ENCODE data around the gene FREM3.
"Not testable (repeated sequence)": the region's sequence is repeated elsewhere in the genome, so short reads cannot be mapped to it uniquely, and the experiment has no call there.

Gene FREM3

DNA sequence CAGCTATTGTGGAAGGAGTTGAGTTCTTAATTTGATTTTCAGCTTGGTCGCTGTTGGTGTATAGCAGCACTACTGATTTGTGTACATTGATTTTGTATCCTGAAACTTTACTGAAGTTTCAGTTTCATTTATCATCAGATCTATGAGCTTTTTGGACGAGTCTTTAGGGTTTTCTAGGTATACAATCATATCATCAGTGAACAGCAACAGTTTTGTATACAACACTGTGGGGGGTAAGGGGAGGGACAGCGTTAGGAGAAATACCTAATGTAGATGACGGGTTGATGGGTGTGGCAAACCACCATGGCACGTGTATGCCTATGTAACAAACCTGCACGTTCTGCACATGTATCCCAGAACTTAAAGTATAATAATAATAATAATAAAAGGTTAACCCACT lies 35.6 kb upstream of the FREM3 start:
- not testable (repeated sequence) for H3K4me1 ChIP-seq (ENCODE audit: control insufficient read depth, low read depth, low read length); H3K56ac ChIP-seq (ENCODE audit: low read length); H3K27ac ChIP-seq (ENCODE audit: low read depth, low read length); H3K23ac ChIP-seq (ENCODE audit: low read length); H2BK15ac ChIP-seq (replicated peaks; ENCODE audit: low read depth); H4K8ac ChIP-seq (ENCODE audit: low read depth, low read length); DNase-seq; H3K4me3 ChIP-seq (ENCODE audit: low read length); H3K36me3 ChIP-seq (ENCODE audit: control insufficient read depth, insufficient read depth, low read length); H2BK5ac ChIP-seq (ENCODE audit: low read length); H3K27me3 ChIP-seq (ENCODE audit: insufficient read depth, low read length, poor library complexity); H3K18ac ChIP-seq (ENCODE audit: low read length); H4K5ac ChIP-seq (ENCODE audit: low read length); H3K9ac ChIP-seq (ENCODE audit: low read length); H3K79me2 ChIP-seq (ENCODE audit: control insufficient read depth, insufficient read depth, low read length); H3K79me1 ChIP-seq (ENCODE audit: low read length); H3K4ac ChIP-seq (ENCODE audit: low read depth, low read length); H3K4me2 ChIP-seq (ENCODE audit: low read length); H2AK5ac ChIP-seq (ENCODE audit: low read length); H2BK120ac ChIP-seq (ENCODE audit: low read depth, low read length)
- WGBS (ENCODE audit: extremely low coverage, insufficient coverage, low lambda C conversion rate): no CpG with 5 or more reads among the region's 6 CpGs

DNA sequence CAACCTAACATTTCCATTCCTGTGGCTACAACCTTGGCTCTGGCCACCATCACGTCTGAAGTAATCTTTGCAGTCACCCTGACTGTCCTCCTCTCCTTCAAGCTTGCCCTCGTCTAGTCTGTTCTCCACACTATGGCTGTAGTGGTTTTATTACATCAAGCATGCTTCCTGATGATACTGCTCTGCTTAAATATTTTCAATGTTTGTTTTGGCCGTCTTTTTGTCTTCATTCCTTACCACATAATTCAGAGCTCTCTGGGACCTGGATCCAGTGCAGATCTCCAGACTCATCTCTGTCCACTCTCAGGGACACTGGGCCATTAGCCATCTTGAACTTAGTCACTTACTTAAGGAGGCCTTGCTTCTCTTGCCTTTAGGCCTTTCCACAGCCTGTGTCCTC lies 27.7 kb upstream of the FREM3 start:
- Histone ChIP-seq H3K9ac (ENCODE audit: low read length) (no peak overlapping the region), H3K4me2 (ENCODE audit: low read length) (no peak overlapping the region), H3K56ac (ENCODE audit: low read length) (no peak overlapping the region), H3K36me3 (ENCODE audit: control insufficient read depth, insufficient read depth, low read length) (no peaks in the 10 kb centered on the region), H2AK5ac (ENCODE audit: low read length) (no peak overlapping the region), H3K4me3 (ENCODE audit: low read length) (no peak overlapping the region), H3K79me2 (ENCODE audit: control insufficient read depth, insufficient read depth, low read length) (no peaks in the 10 kb centered on the region), H3K23ac (ENCODE audit: low read length) (no peak overlapping the region), H3K27me3 (ENCODE audit: insufficient read depth, low read length, poor library complexity) (no peaks in the 10 kb centered on the region), H3K4ac (ENCODE audit: low read depth, low read length) (no peak overlapping the region), H4K8ac (ENCODE audit: low read depth, low read length) (no peak overlapping the region), H2BK120ac (ENCODE audit: low read depth, low read length) (no peak overlapping the region), H2BK5ac (ENCODE audit: low read length) (no peak overlapping the region), H4K5ac (ENCODE audit: low read length) (no peak overlapping the region), H3K18ac (ENCODE audit: low read length) (no peak overlapping the region), H3K79me1 (ENCODE audit: low read length) (no peaks in the 10 kb centered on the region), H3K4me1 (ENCODE audit: control insufficient read depth, low read depth, low read length) (no peaks in the 10 kb centered on the region), H2BK15ac (replicated peaks; ENCODE audit: low read depth) (no peak overlapping the region), H3K27ac (ENCODE audit: low read depth, low read length) (no peak overlapping the region)
- no peak for DNase-seq
- no CpG with 5 or more reads among the region's 3 CpGs for WGBS (ENCODE audit: extremely low coverage, insufficient coverage, low lambda C conversion rate)

DNA sequence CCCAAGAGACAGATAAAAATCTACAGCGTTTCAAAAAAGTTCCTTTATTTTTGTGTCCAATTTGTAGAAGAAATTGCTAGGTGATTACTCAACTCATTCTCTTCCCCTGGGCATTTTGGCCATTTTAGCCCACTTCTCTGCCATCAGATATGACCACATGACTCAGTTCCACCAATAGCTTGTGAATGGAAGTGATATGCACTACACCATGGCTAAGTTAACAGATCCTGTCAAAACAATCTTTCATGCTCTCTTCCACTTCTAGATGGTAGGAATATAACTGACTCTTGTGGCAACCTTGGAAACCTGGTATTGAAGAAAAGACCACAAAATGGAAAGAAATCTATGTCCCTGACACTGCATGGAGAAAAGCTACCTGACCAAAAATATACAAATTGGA lies 26.2 kb upstream of the FREM3 start:
- no peak overlapping the region for H2BK5ac ChIP-seq (ENCODE audit: low read length)
- H3K9ac ChIP-seq (ENCODE audit: low read length): no peak overlapping the region
- no peaks in the 10 kb centered on the region for H3K79me2 ChIP-seq (ENCODE audit: control insufficient read depth, insufficient read depth, low read length)
- no peak overlapping the region for H3K4me2 ChIP-seq (ENCODE audit: low read length)
- H3K27ac ChIP-seq (ENCODE audit: low read depth, low read length): no peak overlapping the region
- H4K8ac ChIP-seq (ENCODE audit: low read depth, low read length): no peak overlapping the region
- no peaks in the 10 kb centered on the region for H3K27me3 ChIP-seq (ENCODE audit: insufficient read depth, low read length, poor library complexity)
- H2AK5ac ChIP-seq (ENCODE audit: low read length): no peak overlapping the region
- H3K4me3 ChIP-seq (ENCODE audit: low read length): no peak overlapping the region
- no peak overlapping the region for H3K18ac ChIP-seq (ENCODE audit: low read length)
- H4K5ac ChIP-seq (ENCODE audit: low read length): no peak overlapping the region
- H3K4me1 ChIP-seq (ENCODE audit: control insufficient read depth, low read depth, low read length): no peaks in the 10 kb centered on the region
- no peaks in the 10 kb centered on the region for H3K79me1 ChIP-seq (ENCODE audit: low read length)
- no peak overlapping the region for H3K56ac ChIP-seq (ENCODE audit: low read length)
- no peaks in the 10 kb centered on the region for H3K36me3 ChIP-seq (ENCODE audit: control insufficient read depth, insufficient read depth, low read length)
- no peak overlapping the region for H2BK15ac ChIP-seq (replicated peaks; ENCODE audit: low read depth)
- no peak overlapping the region for H3K23ac ChIP-seq (ENCODE audit: low read length)
- H2BK120ac ChIP-seq (ENCODE audit: low read depth, low read length): no peak overlapping the region
- DNase-seq: no peak
- WGBS (ENCODE audit: extremely low coverage, insufficient coverage, low lambda C conversion rate): no CpG with 5 or more reads among the region's 1 CpG
- no peak overlapping the region for H3K4ac ChIP-seq (ENCODE audit: low read depth, low read length)

DNA sequence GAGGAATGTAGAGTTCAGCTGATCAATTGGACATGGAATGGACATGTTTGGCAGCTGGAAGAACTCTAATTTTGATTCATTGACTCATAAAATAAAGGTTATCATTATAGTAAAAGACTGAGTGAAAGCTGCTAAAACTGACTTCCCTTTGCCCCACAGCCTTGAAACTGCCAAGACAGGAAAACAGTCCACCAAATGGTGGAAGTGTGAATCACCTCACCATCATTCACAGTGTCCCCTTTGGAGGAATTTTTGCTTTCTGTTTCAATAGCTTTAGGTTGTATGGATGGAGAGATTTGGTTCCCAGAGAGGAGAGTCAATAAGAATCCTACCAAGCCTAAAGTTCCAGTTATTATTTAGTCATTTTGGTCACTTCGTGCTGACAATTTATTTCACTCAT lies 20.8 kb upstream of the FREM3 start:
- Histone ChIP-seq H3K4me2 (ENCODE audit: low read length) (no peak overlapping the region), H3K9ac (ENCODE audit: low read length) (no peak overlapping the region), H3K79me1 (ENCODE audit: low read length) (no peaks in the 10 kb centered on the region), H2AK5ac (ENCODE audit: low read length) (no peak overlapping the region), H4K8ac (ENCODE audit: low read depth, low read length) (no peak overlapping the region), H2BK15ac (replicated peaks; ENCODE audit: low read depth) (no peak overlapping the region), H3K27ac (ENCODE audit: low read depth, low read length) (no peak overlapping the region), H3K4me3 (ENCODE audit: low read length) (no peak overlapping the region), H3K23ac (ENCODE audit: low read length) (no peak overlapping the region), H3K79me2 (ENCODE audit: control insufficient read depth, insufficient read depth, low read length) (no peaks in the 10 kb centered on the region), H2BK120ac (ENCODE audit: low read depth, low read length) (no peak overlapping the region), H3K18ac (ENCODE audit: low read length) (no peak overlapping the region), H4K5ac (ENCODE audit: low read length) (no peak overlapping the region), H2BK5ac (ENCODE audit: low read length) (no peak overlapping the region), H3K36me3 (ENCODE audit: control insufficient read depth, insufficient read depth, low read length) (no peaks in the 10 kb centered on the region), H3K4me1 (ENCODE audit: control insufficient read depth, low read depth, low read length) (no peaks in the 10 kb centered on the region), H3K4ac (ENCODE audit: low read depth, low read length) (no peak overlapping the region), H3K56ac (ENCODE audit: low read length) (no peak overlapping the region), H3K27me3 (ENCODE audit: insufficient read depth, low read length, poor library complexity) (no peaks in the 10 kb centered on the region)
- no CpG with 5 or more reads among the region's 1 CpG for WGBS (ENCODE audit: extremely low coverage, insufficient coverage, low lambda C conversion rate)
- DNase-seq: no peak

- not testable (repeated sequence) for H3K9ac ChIP-seq (ENCODE audit: low read length); H3K4ac ChIP-seq (ENCODE audit: low read depth, low read length); DNase-seq; H3K79me1 ChIP-seq (ENCODE audit: low read length); H3K36me3 ChIP-seq (ENCODE audit: control insufficient read depth, insufficient read depth, low read length); H3K23ac ChIP-seq (ENCODE audit: low read length); H3K4me2 ChIP-seq (ENCODE audit: low read length); H2BK120ac ChIP-seq (ENCODE audit: low read depth, low read length); H3K4me1 ChIP-seq (ENCODE audit: control insufficient read depth, low read depth, low read length); H2BK5ac ChIP-seq (ENCODE audit: low read length); H3K27ac ChIP-seq (ENCODE audit: low read depth, low read length); H2AK5ac ChIP-seq (ENCODE audit: low read length); H3K4me3 ChIP-seq (ENCODE audit: low read length); H3K18ac ChIP-seq (ENCODE audit: low read length); H2BK15ac ChIP-seq (replicated peaks; ENCODE audit: low read depth); H4K5ac ChIP-seq (ENCODE audit: low read length); H4K8ac ChIP-seq (ENCODE audit: low read depth, low read length); H3K79me2 ChIP-seq (ENCODE audit: control insufficient read depth, insufficient read depth, low read length); H3K56ac ChIP-seq (ENCODE audit: low read length); H3K27me3 ChIP-seq (ENCODE audit: insufficient read depth, low read length, poor library complexity)
- WGBS (ENCODE audit: extremely low coverage, insufficient coverage, low lambda C conversion rate): no CpG with 5 or more reads among the region's 1 CpG
Measured at GRCh38 chr4:143718748-143719147, 18.3 kb upstream of the FREM3 start.

DNA sequence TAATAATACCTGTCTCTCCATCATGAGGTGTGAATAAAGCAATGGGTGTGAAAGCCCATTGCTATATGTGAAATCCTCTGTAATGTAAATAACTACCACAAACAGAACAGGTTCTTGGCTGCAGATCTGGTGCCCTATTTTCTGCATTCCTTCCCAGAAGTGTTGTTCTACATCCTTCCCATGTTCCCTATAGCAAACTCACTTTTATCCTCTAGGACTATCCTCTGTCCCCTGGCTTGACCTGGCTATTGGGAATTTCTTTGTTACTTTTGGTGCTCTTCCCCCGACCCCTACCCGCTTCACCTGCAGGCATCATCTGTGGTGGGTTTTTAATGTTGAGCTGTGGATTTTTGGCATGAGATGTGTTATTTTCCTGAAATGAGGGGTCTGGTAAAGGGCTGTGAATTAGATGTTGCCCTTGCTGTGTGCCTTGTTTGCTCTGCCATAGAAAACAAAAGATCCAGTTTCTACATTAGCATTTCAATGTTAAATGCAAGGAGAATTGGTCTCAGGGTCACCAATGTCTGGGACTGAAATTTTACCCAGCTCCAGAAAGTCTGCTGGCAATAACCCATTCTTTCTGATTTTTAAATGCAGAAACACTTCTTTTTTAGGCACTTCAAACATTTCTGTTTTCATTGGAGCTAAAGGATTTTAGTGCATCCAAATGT lies 13.6 kb upstream of the FREM3 start:
- Histone ChIP-seq H3K9ac (ENCODE audit: low read length) (no peak overlapping the region), H3K27ac (ENCODE audit: low read depth, low read length) (no peak overlapping the region), H3K4me2 (ENCODE audit: low read length) (no peak overlapping the region), H2BK5ac (ENCODE audit: low read length) (no peak overlapping the region), H3K4me3 (ENCODE audit: low read length) (no peak overlapping the region), H3K27me3 (ENCODE audit: insufficient read depth, low read length, poor library complexity) (no peaks in the 10 kb centered on the region), H2AK5ac (ENCODE audit: low read length) (no peak overlapping the region), H4K5ac (ENCODE audit: low read length) (no peak overlapping the region), H4K8ac (ENCODE audit: low read depth, low read length) (no peak overlapping the region), H3K4ac (ENCODE audit: low read depth, low read length) (no peak overlapping the region), H3K56ac (ENCODE audit: low read length) (no peak overlapping the region), H2BK15ac (replicated peaks; ENCODE audit: low read depth) (no peak overlapping the region), H3K18ac (ENCODE audit: low read length) (no peak overlapping the region), H3K79me2 (ENCODE audit: control insufficient read depth, insufficient read depth, low read length) (no peaks in the 10 kb centered on the region), H3K79me1 (ENCODE audit: low read length) (no peaks in the 10 kb centered on the region), H3K36me3 (ENCODE audit: control insufficient read depth, insufficient read depth, low read length) (no peaks in the 10 kb centered on the region), H3K4me1 (ENCODE audit: control insufficient read depth, low read depth, low read length) (no peaks in the 10 kb centered on the region), H2BK120ac (ENCODE audit: low read depth, low read length) (no peak overlapping the region), H3K23ac (ENCODE audit: low read length) (no peak overlapping the region)
- no peak for DNase-seq
- no CpG with 5 or more reads among the region's 2 CpGs for WGBS (ENCODE audit: extremely low coverage, insufficient coverage, low lambda C conversion rate)
